Ammon's horn (tissue), 1 donor: ENCODE results near the gene HINT2.

ENCODE experiments used
- DNase-seq: peaks from one replicate; pipeline ENCODE4 v3.0.0-alpha.2; 2016; ENCODE audit warnings: low spot score

Gene HINT2

DNA sequence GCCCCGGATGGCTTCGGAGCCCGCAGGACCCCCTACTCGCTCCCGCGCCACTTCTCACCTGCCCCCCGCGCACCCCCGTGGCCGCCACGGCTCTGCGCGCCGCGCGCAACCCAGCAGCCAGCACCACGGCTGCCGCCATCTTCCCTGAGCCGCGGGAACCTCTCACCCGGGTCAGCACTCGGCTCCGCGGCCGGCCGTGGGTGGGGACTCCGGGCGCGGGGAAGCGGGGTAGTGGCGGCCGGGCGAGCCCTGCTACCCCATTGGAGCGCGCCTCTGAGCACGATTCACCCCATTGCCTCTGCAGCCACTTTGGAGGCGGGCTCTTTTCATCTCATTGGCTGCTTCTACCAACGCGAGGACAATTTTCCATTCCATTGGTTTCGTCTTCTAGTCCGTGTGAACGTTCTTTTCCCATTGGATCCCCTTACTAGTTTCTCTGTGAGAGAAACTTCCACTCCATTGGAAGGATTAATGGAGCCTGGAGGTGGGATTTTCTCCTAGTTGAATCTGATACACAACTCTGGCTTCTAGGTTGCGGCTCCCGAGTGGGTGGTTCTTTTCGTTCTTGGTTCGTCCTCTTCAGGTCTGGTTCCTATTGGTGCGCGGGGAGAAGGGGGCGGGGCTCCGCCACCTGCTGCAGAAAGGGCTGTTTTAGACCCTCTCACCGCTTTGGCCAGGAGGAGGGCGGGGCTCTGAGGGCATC is at the start of gene HINT2:
HINT2 (minus strand) TSS at position 202 of the 703 bp plus-strand sequence; CDS start at position 139, 63 bp downstream.
- peak; percentile 98 for DNase-seq

DNA sequence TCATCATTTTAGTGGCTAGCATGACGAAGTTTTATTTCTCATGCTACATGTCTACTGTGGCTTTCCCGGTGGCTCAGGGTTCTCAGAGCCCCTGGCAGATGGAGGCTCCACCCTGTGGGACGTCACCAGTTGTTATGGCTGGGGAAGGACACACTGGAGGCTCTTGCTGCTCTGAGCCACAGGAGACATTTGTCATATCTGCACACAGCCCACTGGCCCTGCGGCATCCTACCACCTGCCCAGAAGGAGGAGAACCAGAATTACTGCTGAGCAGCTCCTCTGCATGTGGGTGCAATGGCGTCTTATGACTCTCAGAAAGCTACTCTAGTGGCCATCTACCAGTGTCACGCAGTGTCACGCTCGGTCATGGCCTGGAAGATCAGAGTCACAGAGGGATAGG is 48.7 kb upstream of the HINT2 start:
- no peak for DNase-seq

DNA sequence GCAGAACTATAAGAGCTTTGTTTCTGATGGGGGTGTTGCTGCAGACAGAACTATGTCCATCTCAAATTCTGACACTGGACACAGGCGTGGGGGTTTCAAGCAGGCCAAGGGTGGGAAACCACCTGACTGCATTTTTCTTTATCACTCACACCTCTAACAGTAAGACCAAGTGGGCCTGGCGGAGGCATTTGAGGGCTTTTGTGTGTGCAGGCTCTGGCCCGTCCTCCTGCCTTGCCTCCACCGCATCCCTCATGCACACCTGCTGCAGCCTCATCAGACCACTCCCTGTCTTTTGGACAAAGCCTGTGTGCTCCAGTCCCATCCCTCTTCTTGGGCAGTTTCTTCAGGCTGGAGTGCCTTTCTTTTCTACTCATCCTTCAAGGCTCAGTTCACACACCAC is 47.5 kb upstream of the HINT2 start:
- DNase-seq = no peak

DNA sequence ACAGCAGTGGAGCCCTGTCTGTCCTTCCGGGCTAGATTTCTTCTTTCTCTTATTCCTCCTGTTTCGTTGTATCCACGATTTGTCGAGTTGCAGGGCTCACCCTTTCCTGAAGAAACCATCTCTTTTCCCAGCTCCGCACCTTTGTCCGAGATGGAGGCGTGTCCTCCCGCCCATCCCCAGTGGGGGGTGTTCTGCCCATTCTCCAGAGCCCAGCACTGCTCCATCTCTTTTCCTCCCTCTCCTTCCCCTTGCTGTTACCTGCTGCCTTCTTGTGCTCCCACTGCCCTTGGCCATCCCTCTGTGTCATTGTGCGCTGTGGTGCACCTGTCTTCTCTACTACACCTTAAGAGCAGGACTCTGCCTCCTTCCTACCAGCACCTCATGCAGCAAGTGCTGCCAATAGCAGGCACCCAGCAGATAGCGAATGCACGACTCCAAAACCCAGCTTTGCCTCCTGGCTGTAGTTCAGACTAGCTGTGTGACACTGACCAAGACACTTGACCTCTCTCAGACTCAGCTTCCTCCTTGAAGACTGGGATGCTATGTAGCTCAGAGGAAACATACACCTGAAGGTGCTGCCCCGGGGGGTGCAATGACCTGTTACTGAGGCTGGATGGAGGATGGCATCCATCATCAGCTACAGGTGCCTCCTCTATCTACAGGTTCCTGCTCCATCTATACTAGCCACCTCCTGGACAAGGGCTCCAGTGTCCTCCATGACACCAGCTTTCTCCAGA is 46.5 kb upstream of the HINT2 start:
- DNase-seq = no peak

DNA sequence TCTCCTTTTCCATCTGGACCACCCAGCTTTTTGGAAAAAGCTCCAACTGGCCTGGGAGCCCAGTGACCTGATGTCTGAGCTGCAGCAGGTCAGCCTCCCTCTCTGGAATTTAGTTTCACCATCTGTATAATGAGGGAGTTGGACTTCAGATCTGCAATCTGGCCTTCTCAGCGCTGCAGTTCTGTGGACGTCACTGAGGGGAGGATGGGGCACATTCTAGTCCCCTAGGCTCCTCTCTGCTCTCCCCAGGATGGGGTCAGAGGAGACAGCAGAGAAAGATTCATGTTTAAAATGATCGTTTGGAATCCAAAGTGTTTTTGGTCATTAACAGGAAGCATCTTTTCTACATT is 45.1 kb upstream of the HINT2 start:
- DNase-seq = peak; percentile 1

DNA sequence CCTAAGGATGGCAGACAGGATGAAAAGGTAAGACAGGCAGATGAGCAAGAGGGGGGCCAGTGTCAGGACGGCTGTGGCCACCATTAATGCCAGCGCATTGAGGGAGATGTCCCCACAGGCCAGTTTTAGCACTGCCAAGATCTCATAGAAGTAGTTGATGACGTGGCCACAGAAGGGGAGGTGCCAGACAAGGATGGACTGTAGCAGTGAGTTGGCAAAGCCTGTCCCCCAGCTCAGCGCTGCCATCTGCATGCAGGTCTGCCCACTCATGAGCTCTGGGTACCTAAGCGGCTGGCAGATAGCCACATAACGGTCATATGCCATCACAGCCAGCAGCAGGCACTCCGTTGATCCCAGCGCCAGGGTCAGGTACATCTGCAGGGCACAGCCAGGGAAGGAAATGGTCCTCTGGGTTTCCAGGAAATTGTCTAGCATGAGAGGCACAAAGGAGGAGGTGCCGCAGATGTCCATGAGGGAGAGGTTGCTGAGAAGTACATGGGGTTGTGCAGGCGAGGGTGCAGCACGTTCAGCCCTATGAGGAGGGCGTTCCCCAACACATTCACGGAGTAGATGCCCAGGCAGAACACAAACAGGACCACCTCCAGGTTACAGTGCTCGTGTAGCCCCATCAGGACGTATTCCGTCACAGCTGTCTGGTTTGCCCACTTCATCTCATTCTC is 44.6 kb upstream of the HINT2 start:
- peak; percentile 29 for DNase-seq

DNA sequence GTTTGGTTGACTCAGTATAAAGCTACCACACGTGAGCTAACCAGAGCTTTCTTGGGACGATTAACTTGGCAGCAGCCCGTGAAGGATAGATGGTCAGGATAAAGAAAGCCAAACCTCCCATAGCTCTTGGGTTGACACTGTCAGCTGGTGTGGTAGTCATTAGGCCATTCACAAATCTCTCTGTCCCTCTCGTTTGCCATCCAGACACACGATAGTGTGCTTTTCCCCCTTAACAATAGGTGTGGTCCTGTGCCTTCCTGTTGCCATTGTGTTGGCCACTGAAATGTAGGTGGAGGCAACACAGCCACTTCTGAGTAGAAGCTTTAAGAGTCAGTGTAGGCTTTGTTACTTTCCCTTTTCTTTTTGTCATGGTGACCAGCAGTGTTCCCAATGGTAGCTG is 43.6 kb upstream of the HINT2 start:
- DNase-seq = no peak

DNA sequence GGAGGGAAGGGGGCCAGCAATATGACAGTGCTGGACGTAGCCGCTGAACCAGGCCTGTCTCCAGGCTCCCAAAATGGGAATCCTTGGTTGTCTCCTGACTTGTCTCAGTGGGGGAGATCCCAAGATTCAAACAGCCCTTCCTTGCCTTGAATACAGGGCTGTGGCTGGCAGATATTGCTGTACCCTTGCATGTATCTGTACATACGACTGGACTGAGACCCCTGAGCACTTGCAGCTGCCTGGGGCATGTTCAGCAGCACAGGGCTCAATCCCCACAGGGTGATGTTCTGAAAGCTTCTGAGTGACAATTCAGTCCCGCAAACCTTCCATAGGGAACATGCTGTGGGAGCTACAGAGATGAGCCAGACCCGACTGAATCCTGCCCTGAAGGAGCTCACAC is 42.0 kb upstream of the HINT2 start:
- no peak for DNase-seq

DNA sequence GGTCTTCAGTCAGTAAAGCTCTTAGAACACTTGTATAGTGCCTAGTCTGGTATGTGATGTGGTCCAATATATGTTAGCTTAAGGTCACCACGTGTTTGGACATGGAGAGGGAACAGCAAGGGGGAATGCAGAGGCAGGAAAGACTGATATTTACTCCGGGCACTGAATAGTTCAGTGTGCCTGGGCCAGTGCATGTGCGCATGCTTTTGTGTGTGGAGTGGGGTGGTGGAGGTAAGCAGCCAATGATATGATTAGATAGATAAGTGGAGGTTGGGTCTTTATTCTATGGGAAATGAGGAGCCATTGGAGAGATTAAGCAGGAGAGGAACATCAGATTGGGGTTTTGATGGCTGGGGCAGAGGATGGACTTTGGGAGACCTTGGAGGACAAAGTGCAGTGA is 41.4 kb upstream of the HINT2 start:
- no peak for DNase-seq

DNA sequence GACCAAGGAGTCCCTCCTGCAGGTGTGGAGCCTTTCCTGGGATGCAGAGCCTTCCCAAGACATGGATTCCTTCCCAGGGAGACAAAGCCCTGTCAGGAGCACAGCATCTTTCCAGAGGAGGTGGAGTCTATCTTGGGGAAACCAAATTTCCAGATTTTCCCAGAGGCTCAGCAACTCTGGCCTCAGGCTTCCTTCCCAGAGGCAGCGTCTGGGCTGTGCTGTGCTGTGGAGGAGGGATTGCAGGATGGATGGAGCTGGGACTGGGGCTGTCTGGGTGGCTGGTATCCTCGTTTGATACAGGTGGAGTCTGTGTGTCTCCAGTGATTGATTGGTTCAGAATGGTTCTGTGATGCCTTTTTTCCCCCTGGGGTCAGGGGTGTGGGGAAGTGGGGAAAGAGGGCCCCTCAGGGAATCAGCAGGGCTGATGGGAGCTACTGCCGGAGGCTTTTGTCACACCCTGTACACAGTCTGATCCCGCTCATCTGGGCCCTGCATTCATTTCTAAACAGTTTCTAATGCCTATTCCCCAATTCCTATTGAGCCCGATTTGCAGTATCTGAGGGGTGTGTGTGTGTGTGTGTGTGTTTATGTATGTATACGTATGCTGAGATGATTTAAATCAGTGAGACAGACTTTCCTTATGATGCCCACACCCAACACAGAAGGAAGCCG is 39.4 kb upstream of the HINT2 start:
- DNase-seq = no peak

DNA sequence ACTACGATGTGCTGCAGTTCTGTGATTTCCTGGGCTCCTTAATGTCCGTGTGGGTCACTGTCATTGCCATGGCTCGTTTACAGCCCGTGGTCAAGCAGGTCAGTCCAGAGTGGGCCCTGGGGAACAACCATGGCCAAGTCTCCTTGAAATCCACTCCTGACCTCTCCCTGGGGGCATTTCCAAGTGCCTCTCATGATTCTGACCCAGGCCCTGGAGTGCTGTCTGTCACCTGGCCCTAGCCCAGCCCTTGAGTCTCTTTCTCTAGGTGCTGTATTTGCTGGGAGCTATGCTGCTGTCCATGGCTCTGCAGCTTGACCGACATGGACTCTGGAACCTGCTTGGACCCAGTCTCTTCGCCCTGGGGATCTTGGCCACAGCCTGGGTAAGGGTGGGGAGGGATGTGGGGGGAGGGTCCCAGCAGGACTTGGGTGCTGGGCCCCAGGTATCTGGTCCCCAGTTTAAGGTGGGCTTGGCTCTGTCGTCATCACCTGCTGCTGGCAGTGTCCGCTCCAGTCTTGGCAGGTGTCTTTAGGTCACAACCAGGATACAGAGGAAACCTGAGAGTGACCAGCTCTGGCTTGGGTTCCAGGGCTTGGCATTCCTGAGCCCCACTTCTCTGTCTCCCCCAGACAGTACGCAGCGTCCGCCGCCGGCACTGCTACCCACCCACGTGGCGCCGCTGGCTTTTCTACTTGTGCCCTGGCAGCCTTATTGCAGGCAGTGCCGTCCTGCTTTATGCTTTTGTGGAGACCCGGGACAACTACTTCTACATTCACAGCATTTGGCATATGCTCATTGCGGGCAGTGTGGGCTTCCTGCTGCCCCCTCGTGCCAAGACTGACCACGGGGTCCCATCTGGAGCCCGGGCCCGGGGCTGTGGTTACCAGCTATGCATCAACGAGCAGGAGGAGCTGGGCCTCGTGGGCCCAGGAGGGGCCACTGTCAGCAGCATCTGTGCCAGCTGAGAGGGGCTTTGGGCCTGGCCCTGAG is 38.3 kb upstream of the HINT2 start:
- DNase-seq = no peak

DNA sequence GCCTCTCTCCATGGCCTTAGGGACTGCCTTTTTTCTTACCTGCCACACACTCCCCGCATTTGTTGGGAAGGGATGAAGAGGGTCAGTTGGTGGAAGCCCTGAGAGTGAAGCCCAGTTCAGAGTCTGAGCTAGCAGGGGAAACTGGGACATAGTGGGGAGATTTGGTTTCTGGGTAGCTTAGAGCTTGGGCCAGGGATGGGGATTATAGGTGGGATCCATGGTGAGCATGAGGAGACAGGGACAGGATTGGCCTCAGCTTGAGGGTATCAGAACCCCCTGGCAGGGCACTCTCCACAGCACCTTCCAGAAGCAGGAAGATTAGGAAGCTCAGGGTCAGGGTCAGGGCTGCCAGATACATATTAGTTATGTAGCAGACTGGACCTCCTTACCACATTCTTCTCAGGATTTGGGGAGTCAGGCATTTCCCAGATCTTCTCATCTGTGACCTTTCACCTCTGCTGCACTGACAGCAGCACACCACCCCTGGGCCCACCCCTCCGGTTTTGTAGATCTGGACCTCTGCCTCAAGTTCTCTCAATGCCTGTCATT is 37.5 kb upstream of the HINT2 start:
- no peak for DNase-seq

DNA sequence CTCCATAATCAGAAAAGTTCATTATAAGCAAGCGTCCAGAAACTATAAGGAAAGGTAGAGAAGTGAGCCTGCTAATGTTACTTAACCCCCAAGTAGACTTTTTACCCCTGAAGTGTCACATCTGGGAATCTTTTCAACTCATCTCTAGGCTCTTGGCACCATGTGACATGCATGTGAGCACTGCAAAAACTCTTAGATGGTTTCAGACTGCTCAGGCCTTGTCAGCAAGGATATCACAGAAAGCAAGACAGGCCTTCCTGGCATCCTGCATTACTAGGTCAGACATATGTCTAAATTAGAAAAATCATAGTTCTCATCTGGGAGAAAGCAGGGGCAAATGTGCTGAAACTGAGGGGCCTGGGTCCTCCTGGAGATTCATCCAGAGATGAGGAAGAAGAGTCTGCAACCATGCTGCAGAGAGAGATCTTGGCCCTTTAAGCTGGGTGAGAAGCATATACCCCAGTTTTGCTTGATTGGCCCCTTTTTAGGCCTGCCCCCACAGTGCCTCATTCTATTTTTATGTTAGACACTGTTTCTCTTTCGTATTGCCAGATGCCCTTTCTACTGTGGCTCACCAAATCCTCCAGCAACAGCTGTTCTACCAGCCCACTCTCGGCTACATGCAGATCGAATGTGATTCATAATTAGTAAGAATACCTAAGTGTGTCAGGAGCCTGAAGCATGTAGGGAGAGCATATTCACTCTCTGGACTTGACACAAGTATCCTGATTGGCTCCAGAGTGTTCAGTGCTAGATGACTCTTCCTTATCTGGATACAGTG is 33.1 kb upstream of the HINT2 start:
- DNase-seq = peak; percentile 76

DNA sequence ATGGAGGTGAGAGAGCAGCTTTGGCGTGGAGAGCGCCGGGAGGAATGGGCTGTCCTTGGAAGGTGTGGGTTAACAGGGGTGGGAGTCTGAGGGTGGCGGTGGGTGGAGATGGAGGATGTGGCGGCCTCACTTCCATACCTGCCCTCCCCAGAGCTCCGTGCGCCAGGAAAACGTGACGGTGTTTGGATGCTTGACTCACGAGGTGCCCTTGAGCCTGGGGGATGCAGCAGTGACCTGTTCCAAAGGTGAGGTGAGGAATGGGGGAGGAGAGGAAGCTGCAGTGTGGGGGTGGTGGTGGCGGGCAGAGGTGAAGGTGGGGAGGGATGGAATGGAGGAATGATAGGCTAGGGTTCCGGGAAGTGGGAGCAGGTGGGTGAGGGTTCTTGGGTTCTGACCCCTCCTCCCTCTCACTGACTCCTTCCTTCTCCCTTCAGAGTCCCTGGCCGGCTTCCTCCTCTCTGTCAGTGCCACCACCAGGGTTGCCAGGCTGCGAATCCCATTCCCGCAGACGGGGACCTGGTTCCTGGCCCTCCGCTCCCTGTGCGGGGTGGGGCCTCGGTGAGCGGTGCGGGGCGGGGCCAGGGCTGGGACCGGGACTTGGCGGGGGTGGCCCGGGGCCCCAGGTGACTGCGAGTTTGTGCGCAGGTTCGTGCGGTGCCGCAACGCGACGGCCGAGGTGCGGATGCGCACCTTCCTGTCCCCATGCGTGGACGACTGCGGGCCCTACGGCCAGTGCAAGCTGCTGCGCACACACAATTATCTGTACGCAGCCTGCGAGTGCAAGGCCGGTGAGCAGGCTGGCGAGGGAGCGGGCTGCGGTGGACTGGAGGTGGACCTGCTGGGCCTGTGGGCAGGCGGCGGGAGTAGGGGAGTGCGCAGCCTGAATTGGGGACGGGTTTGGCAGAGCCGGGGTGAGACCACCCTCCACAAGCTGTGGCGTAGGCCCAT is 31.3 kb upstream of the HINT2 start:
- no peak for DNase-seq

DNA sequence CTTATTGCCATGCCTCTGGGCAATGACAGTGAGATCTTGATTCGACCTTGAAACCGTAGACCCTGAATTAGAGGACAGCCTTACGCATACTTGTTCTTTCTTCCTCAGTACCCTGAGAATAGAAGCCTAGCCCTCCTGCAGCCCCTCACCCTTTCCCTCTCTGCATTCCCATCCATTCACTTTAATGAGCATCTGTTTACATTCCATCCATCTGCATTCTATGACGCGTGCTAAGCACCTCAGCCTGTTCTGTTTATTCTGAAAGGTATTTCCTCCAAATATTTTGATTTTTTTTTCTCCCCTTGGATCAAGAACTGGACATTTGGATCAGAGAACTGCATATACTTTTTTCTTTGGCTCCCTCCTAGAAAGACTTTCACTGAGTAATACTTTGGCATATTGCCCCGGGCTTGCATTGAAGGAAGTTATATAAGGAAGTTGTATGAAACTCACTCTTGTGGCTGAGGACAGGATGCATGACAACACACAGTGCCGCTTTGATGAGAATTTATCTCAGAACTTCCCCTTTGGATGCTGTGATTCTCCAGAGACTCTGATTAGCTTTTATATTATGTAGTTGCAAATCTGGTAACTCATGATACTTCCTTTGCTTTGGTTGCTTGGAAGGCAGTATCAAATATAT is 29.9 kb upstream of the HINT2 start:
- DNase-seq = peak; percentile 78

DNA sequence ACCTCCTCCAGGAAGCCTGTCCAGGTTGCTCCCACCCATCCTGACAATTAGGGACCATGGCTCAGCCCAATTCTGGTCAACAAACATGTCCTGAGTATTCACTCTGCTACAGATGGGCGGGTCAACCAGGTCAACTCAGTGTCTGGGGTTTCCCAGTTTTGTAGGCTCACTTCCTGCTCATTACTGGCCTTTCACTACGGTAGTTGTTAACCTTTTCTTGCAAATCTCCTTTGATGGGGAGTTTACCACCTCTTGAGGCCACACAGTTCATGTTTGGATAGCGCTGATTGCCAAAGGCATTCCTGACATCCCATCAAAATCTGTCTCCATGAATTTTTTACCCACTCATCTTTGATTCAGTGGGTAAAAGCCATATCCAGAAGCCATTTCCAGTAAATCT is 28.0 kb upstream of the HINT2 start:
- DNase-seq = no peak

DNA sequence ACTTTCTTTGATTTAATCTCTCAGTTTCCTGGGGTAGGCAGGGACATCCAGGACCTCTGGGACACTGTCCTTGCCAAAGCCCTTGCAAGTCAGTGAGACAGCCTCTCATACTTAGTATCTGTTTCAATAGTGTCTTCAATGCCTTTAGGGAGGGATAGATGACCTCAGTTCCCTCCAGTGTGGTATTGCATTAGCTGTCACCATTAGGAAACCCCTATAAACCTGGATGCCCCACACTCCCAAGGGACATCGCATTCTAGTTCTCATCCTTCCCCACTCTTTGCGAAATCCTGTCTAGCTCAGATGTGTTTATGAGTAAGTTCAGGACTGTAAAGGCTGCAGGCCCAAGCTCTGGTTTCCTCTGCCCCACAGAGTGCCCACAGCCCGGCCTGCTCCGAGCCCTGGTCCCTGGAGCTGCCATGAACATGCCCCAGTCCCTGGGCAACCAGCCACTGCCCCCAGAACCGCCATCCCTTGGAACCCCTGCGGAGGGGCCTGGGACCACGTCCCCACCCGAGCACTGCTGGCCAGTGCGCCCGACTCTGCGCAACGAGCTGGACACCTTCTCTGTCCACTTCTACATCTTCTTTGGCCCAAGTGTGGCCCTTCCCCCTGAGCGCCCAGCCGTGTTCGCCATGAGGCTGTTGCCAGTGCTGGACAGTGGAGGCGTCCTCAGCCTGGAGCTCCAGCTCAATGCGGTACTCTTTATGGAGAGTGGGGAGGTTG is 27.3 kb upstream of the HINT2 start:
- DNase-seq = no peak

DNA sequence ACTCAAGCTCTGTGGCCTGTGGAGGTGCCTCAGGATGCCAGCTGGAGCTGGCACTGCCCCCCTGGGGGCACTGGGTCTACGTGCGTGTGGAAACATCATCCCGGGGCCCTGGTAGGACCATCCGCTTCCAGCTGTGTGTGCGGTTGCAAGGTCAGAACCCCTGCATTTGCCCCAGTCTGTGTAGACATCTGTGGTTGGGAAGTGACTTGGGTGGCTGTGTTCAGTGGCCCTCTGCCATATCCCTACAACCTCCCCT is 26.7 kb upstream of the HINT2 start:
- no peak for DNase-seq
